ENCODE data around the gene GDF11.

GRCh38 chr12:55727643-55728185 lies 15.2 kb upstream of the GDF11 start:
- no peak for TF ChIP-seq CTCF (IDR thresholded peaks at IDR 0.05 in 2 of 3, conservative IDR thresholded peaks at IDR 0.05 in 1 of 3; ENCODE audit: borderline replicate concordance in 1 of 3, insufficient read depth in 1 of 3, low read depth in 2 of 3, low read length in 2 of 3)
- TF ChIP-seq JUND (IDR thresholded peaks at IDR 0.05), result no peak
- TF ChIP-seq POLR2A (IDR thresholded peaks at IDR 0.05; ENCODE audit: borderline replicate concordance, extremely low read depth, insufficient read depth, insufficient read length), result no peak
- TF ChIP-seq, protein P1, sequence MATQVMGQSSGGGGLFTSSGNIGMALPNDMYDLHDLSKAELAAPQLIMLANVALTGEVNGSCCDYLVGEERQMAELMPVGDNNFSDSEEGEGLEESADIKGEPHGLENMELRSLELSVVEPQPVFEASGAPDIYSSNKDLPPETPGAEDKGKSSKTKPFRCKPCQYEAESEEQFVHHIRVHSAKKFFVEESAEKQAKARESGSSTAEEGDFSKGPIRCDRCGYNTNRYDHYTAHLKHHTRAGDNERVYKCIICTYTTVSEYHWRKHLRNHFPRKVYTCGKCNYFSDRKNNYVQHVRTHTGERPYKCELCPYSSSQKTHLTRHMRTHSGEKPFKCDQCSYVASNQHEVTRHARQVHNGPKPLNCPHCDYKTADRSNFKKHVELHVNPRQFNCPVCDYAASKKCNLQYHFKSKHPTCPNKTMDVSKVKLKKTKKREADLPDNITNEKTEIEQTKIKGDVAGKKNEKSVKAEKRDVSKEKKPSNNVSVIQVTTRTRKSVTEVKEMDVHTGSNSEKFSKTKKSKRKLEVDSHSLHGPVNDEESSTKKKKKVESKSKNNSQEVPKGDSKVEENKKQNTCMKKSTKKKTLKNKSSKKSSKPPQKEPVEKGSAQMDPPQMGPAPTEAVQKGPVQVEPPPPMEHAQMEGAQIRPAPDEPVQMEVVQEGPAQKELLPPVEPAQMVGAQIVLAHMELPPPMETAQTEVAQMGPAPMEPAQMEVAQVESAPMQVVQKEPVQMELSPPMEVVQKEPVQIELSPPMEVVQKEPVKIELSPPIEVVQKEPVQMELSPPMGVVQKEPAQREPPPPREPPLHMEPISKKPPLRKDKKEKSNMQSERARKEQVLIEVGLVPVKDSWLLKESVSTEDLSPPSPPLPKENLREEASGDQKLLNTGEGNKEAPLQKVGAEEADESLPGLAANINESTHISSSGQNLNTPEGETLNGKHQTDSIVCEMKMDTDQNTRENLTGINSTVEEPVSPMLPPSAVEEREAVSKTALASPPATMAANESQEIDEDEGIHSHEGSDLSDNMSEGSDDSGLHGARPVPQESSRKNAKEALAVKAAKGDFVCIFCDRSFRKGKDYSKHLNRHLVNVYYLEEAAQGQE (IDR thresholded peaks at IDR 0.05; ENCODE audit: low read depth), result no peak
